Chondrocyte (in vitro differentiated cells): Measurements from ENCODE around the gene FADS1. TPM values are rescaled to one million over a fixed set of nuclear protein-coding genes. Genes with fewer than 3 reads are reported as not detected.

ENCODE experiments used
- DNase-seq: peaks from one replicate; pipeline ENCODE4 v3.0.0; 2021; ENCODE audit warnings: mixed read lengths, low spot score
- H3K27ac Mint-ChIP-seq: one replicate; pipeline ENCODE4 v1.8.0; 2021; ENCODE audit warnings: mild to moderate bottlenecking, moderate library complexity, mixed read lengths; ENCODE audit not compliant: unreplicated experiment
- H3K27me3 Mint-ChIP-seq: 2 replicates; pipeline ENCODE4 v1.8.0; 2021; ENCODE audit warnings: low read depth, mixed read lengths
- H3K36me3 Mint-ChIP-seq: 2 replicates; pipeline ENCODE4 v1.8.0; 2021; ENCODE audit warnings: low read depth, mixed read lengths
- H3K4me1 Mint-ChIP-seq: 2 replicates; pipeline ENCODE4 v1.8.0; 2021; ENCODE audit warnings: low read depth, mild to moderate bottlenecking, mixed read lengths
- H3K4me3 Mint-ChIP-seq: one replicate; pipeline ENCODE4 v1.8.0; 2021; ENCODE audit warnings: mild to moderate bottlenecking, moderate library complexity, mixed read lengths; ENCODE audit not compliant: unreplicated experiment
- H3K9me3 Mint-ChIP-seq: 2 replicates; pipeline ENCODE4 v1.8.0; 2021; ENCODE audit warnings: low read depth, mixed read lengths
- total RNA-seq: library from RNA; stranded (reverse); gene quantifications from 3 replicates; pipeline ENCODE4 v1.2.1, GENCODE V29; 2021
- TF ChIP-seq, protein P1 (sequence below): fragments of 200-600 bp; sonication (generic); IDR thresholded peaks from 2 replicates; pipeline ENCODE4 v1.5.0; 2021; ENCODE audit warnings: antibody characterized with exemption, mild to moderate bottlenecking, moderate library complexity

FADS1 gene
- total RNA-seq, 1 donor from 2014 or later, result 74.6 TPM

GRCh38 chr11:61757213-61757862 is 59.5 kb downstream of the FADS1 start:
- H3K27ac Mint-ChIP-seq, result no peak overlapping the region
- H3K4me3 Mint-ChIP-seq, result no peak overlapping the region
- no peaks in the 10 kb centered on the region for H3K9me3 Mint-ChIP-seq
- H3K27me3 Mint-ChIP-seq, result no peaks in the 10 kb centered on the region
- no peaks in the 10 kb centered on the region for H3K36me3 Mint-ChIP-seq
- peaks cover 12% of the 10 kb centered on the region for H3K4me1 Mint-ChIP-seq
- TF ChIP-seq, protein P1, sequence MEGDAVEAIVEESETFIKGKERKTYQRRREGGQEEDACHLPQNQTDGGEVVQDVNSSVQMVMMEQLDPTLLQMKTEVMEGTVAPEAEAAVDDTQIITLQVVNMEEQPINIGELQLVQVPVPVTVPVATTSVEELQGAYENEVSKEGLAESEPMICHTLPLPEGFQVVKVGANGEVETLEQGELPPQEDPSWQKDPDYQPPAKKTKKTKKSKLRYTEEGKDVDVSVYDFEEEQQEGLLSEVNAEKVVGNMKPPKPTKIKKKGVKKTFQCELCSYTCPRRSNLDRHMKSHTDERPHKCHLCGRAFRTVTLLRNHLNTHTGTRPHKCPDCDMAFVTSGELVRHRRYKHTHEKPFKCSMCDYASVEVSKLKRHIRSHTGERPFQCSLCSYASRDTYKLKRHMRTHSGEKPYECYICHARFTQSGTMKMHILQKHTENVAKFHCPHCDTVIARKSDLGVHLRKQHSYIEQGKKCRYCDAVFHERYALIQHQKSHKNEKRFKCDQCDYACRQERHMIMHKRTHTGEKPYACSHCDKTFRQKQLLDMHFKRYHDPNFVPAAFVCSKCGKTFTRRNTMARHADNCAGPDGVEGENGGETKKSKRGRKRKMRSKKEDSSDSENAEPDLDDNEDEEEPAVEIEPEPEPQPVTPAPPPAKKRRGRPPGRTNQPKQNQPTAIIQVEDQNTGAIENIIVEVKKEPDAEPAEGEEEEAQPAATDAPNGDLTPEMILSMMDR, result no peak
- DNase-seq, result no peak

DNA sequence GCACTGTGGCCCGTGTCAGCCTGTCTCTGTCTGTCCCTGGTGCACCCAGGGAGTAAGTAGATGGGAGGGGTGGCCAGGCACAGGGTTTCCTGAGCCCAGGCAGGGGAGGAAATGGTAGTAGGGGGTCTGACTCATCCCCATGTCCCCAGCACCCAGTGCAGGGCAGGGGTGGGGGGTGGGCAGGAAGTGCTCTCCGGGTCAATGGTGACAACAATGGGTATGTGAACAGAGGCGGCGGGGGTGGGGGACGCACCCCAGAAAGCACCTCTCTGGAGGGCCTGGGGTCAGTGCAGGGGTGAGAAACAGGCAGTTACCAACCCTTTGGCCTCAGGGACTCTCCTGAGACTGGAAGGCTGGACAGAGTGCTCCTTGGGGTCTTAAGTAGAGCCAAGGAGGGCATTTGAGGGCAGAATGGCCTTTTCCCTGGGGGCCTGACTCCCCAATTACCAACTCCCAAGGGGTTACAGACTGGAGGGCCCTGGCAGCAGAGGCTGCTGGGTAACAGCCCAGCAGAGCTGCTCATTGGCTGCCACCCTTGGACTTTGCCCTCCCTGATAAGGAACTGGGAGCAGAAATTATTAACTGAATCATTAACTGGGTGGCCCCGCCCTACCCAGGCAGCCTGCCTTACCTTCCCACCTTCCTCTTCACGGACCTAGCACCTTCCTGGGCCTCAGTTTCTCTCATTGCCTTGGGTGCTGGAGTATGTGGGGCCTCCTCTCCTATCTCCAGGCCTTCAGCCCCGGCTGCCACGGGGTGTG is 60.2 kb downstream of the FADS1 start:
- Mint-ChIP-seq H3K27ac (no peak overlapping the region), H3K27me3 (no peaks in the 10 kb centered on the region), H3K36me3 (no peaks in the 10 kb centered on the region), H3K4me1 (peaks cover 12% of the 10 kb centered on the region), H3K9me3 (no peaks in the 10 kb centered on the region), H3K4me3 (no peak overlapping the region)
- no peak for DNase-seq
- TF ChIP-seq, protein P1, result no peak

DNA sequence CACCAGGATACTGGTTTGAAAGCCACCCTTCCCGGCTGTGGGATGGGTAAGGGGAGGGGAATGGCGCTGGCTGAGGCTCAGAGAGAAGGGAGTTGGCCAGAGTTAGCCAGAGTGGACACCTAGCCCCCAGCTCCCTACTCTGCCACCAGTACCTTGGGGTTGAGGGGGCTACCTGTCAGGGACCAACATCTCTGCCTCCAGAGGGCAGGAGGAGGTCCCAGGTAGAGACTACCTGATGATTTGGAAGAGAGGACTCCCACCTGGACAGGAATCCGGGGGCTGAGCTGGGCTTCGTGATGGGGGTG is 60.7 kb downstream of the FADS1 start:
- no peaks in the 10 kb centered on the region for H3K36me3 Mint-ChIP-seq
- TF ChIP-seq, protein P1, result no peak
- no peaks in the 10 kb centered on the region for H3K9me3 Mint-ChIP-seq
- H3K4me3 Mint-ChIP-seq, result no peak overlapping the region
- DNase-seq, result no peak
- no peak overlapping the region for H3K27ac Mint-ChIP-seq
- H3K27me3 Mint-ChIP-seq, result peaks cover 1% of the 10 kb centered on the region
- peaks cover 12% of the 10 kb centered on the region for H3K4me1 Mint-ChIP-seq

GRCh38 chr11:61754534-61755482 is 62.0 kb downstream of the FADS1 start:
- peaks cover 12% of the 10 kb centered on the region for H3K4me1 Mint-ChIP-seq
- DNase-seq, result no peak
- TF ChIP-seq, protein P1, result no peak
- H3K36me3 Mint-ChIP-seq, result no peaks in the 10 kb centered on the region
- peaks cover 4% of the 10 kb centered on the region for H3K27me3 Mint-ChIP-seq
- no peaks in the 10 kb centered on the region for H3K9me3 Mint-ChIP-seq
- no peak overlapping the region for H3K27ac Mint-ChIP-seq
- H3K4me3 Mint-ChIP-seq, result no peak overlapping the region

DNA sequence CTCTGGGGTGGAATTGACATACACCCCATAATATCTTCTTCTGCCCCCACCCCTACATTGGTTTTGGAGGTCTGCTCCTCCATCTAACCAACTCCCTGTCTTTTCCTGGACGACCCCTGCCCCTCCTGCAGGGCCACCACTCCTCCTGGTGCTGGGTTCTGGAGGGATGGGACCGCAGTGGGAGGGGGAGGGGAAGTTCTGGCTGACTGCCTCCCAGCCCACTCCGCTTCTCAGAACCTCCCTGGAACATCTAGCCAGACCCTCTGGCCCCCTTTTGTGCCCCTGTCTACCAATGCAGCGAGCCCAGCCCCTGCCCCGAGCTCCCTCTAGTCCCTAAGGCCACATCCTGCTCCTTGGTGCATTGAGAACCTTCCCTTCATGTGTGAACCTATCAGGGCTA is 63.1 kb downstream of the FADS1 start:
- Mint-ChIP-seq H3K36me3 (no peaks in the 10 kb centered on the region), H3K27ac (no peak overlapping the region), H3K4me1 (peaks cover 15% of the 10 kb centered on the region), H3K27me3 (peaks cover 4% of the 10 kb centered on the region), H3K9me3 (no peaks in the 10 kb centered on the region), H3K4me3 (no peak overlapping the region)
- no peak for DNase-seq
- TF ChIP-seq, protein P1, result no peak
